Right forelimb (tissue), 1 donor: ENCODE data around the gene ST6GAL1.
"Not testable (repeated sequence)": the region's sequence is repeated elsewhere in the genome, so short reads cannot be mapped to it uniquely, and the experiment has no call there.

Source experiments
- DNase-seq: peaks from one replicate; pipeline ENCODE4 v3.0.0-alpha.2; 2018

ST6GAL1 gene

GRCh38 chr3:186946756-186947375 lies 16.5 kb downstream of the ST6GAL1 start:
- no peak for DNase-seq

- no peak for DNase-seq
These were observed 19.1 kb downstream of the ST6GAL1 start for GRCh38 chr3:186949281-186949982.

- DNase-seq = no peak
These were observed 20.2 kb downstream of the ST6GAL1 start for GRCh38 chr3:186950402-186951093.

GRCh38 chr3:186951640-186952552 lies 21.6 kb downstream of the ST6GAL1 start:
- DNase-seq = no peak

GRCh38 chr3:186953011-186953487 lies 22.7 kb downstream of the ST6GAL1 start:
- no peak for DNase-seq

GRCh38 chr3:186953992-186954699 lies 23.8 kb downstream of the ST6GAL1 start:
- DNase-seq = not testable (repeated sequence)

GRCh38 chr3:186955898-186956696 lies 25.8 kb downstream of the ST6GAL1 start:
- no peak for DNase-seq

- no peak for DNase-seq
These were observed 28.8 kb downstream of the ST6GAL1 start for GRCh38 chr3:186959029-186959624.

GRCh38 chr3:186960347-186960746 lies 30.0 kb downstream of the ST6GAL1 start:
- no peak for DNase-seq

GRCh38 chr3:186962445-186962844 lies 32.1 kb downstream of the ST6GAL1 start:
- no peak for DNase-seq

GRCh38 chr3:186963636-186964035 lies 33.3 kb downstream of the ST6GAL1 start:
- no peak for DNase-seq

GRCh38 chr3:186964071-186964470 lies 33.7 kb downstream of the ST6GAL1 start:
- no peak for DNase-seq

GRCh38 chr3:186964616-186965015 lies 34.3 kb downstream of the ST6GAL1 start:
- DNase-seq = no peak

GRCh38 chr3:186965141-186965879 lies 35.0 kb downstream of the ST6GAL1 start:
- no peak for DNase-seq

- DNase-seq = no peak
These were observed 36.1 kb downstream of the ST6GAL1 start for GRCh38 chr3:186966406-186966805.

GRCh38 chr3:186967236-186967635 lies 36.9 kb downstream of the ST6GAL1 start:
- DNase-seq = not testable (repeated sequence)

- no peak for DNase-seq
These were observed 37.4 kb downstream of the ST6GAL1 start for GRCh38 chr3:186967686-186968085.

GRCh38 chr3:186969607-186970006 lies 39.3 kb downstream of the ST6GAL1 start:
- no peak for DNase-seq

- DNase-seq = not testable (repeated sequence)
These were observed 40.8 kb downstream of the ST6GAL1 start for GRCh38 chr3:186971106-186971505.

- no peak for DNase-seq
These were observed 41.3 kb downstream of the ST6GAL1 start for GRCh38 chr3:186971578-186971977.
